Medulla oblongata (tissue), 1 donor: Measurements from ENCODE around the gene RGS9BP.
"Not testable (repeated sequence)": the region's sequence is repeated elsewhere in the genome, so short reads cannot be mapped to it uniquely, and the experiment has no call there.

Experiments
- DNase-seq: peaks from one replicate; pipeline ENCODE4 v3.0.0-alpha.2; 2015; ENCODE audit errors: extremely low spot score

RGS9BP gene, protein sequence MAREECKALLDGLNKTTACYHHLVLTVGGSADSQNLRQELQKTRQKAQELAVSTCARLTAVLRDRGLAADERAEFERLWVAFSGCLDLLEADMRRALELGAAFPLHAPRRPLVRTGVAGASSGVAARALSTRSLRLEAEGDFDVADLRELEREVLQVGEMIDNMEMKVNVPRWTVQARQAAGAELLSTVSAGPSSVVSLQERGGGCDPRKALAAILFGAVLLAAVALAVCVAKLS

DNA sequence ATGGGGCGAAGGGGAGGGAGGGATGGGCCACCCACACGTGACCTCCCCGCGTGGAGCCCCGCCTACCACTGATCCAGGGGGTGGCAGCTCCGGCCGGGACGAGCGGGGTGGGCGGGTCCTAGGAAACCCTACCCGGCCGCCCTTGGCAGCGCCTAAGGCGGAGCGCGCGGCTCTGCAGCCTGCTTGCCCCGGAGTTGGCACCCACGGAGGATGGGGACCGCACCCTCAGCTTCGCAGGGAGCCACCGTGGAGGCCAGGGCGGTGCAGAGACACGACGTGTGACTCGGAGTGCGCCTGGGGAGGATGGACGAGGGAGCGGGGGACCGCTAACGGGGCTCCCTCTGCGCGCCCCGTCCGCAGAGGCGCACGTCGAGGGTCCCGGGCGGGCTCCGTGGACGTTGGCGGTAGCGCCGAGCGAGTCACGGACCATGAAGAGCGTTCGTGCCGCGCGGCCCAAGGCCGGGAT, at the start of gene RGS9BP:
Gene RGS9BP (plus strand): TSS at position 129 of the 466 bp plus-strand sequence. CDS start 416 bp downstream, outside the sequence.
- peak; percentile 73 for DNase-seq

- DNase-seq, result no peak
Measured at GRCh38 chr19:32626969-32627368, 48.7 kb upstream of the RGS9BP start.

DNA sequence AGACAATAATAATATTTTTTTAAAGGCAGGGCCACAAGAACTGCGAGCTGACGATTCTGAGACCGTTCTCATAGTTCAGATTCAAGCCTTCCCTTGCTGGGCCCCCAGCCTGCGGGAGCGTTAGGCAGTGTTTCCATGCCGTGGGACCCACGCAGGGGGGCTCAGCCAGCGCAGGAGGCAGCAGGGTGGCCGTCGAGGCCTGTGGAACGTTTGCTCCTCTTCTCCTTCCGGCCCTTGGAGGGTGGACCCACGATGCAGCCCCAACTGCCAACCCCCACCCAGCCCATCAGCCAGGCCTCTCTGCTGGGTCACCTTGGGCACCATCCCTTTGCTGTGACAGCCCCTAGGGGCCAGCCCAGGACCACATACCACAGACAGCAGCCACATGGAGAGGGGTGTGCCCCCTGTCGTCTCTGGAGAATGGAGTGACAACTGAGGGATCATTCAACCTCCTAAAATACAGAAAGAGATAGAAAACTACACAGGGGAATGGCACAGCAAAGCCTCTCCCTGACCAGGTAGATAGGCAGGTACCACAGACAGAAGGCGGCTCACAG, 47.9 kb upstream of the RGS9BP start:
- DNase-seq, result no peak

DNA sequence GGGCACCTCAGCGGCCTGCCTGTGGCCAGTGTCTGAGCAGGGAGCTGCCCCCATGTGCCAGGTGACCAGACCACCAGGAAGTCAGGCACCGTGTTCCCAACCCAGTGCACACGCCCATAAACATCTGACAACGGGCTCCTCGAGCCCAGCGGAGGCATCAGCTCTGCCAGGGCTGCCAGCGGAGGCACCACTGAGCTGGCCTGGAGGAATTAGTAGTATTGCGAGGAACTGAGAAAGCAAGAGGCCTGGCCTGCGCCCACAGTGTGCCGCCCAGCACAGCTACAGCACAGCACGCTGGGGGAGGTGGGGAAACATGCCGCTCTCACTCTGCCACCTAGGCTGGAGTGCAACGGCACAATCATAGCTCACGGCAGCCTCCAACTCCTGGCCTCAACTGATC, 45.3 kb upstream of the RGS9BP start:
- DNase-seq, result no peak

- no peak for DNase-seq
Measured at GRCh38 chr19:32631381-32631780, 44.3 kb upstream of the RGS9BP start.

DNA sequence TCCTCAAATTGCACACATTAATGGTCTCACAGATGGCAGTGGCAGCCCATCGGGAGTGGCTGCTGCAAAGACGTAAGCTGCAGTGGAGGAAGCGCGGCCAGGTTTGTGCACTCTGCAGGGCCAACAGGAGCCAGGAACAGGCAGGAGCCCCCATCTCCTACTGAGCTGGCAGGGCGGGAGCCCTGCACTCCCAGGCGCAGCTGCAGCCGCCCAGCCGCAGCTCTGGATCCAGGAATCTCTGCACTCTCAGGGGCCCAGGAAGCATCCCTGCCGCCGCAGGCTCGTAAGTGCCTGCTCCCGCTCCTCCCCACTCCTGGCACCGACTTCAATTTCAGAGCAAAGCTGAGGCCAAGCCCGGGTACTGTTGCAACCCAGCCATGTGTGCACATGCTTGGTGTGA, 38.2 kb upstream of the RGS9BP start:
- no peak for DNase-seq

- DNase-seq, result no peak
Measured at GRCh38 chr19:32638625-32639024, 37.0 kb upstream of the RGS9BP start.

DNA sequence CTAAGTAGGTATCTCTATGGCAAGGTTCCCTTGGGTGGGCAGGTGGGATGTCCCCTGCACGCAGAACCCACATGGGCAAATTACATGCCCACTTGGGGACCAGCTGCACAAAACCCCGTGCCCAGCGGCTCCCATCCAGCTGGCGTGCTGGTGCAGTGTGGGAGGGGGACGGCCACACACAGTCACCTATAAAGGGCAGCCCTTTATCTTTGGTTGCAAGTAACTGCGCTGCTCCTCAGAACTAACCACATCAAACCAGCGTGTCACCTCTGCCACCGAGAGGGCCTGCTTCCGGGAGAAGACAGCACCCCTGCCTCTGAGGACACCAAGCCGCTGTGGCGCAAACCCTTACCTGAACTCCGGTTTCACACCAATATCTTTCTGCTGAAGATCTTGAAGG, 32.9 kb upstream of the RGS9BP start:
- no peak for DNase-seq

GRCh38 chr19:32646556-32646955, 29.1 kb upstream of the RGS9BP start:
- DNase-seq, result no peak

GRCh38 chr19:32647361-32647760, 28.3 kb upstream of the RGS9BP start:
- DNase-seq, result no peak

- no peak for DNase-seq
Measured at GRCh38 chr19:32649751-32650150, 25.9 kb upstream of the RGS9BP start.

DNA sequence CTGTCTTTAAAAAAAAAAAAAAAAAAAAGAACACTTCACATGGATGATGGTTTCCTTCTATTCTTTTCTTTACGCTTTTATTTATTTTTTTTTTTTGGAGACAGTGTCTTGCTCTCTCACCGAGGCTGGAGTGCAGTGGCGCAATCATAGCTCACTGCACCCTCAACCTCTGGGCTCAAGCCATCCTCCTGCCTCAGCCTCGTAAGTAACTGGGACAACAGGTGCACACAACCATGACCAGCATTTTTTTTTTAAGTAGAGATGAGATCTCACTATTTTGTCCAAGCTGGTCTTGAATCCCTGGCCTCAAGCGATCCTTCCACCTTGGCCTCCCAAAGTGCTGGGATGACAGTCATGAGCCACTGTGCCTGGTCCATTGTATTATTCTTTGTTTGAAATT, 25.0 kb upstream of the RGS9BP start:
- no peak for DNase-seq

DNA sequence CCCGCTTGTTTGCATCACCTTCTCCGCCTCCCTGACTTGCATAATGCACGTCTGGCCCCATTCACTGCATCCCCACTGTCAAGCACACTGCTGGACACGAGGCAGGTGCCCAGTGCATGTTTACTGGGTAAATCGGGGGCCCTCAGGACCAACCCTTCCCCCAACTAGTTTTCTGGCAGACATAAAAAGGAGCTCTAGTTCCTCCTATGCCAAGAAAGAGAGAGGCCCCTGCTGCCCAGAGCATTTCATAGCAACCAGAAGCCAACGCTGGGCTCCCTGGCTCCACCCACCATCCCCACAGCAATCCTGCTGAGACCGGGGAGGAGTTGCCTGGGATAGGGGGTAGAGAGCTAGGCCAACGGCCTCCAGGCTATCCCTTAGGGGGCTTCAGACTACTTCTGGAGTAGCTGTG, 23.9 kb upstream of the RGS9BP start:
- peak; percentile 72 for DNase-seq

GRCh38 chr19:32652331-32652730, 23.3 kb upstream of the RGS9BP start:
- DNase-seq, result not testable (repeated sequence)

GRCh38 chr19:32652894-32653598, 22.6 kb upstream of the RGS9BP start:
- DNase-seq, result peak; percentile 42

DNA sequence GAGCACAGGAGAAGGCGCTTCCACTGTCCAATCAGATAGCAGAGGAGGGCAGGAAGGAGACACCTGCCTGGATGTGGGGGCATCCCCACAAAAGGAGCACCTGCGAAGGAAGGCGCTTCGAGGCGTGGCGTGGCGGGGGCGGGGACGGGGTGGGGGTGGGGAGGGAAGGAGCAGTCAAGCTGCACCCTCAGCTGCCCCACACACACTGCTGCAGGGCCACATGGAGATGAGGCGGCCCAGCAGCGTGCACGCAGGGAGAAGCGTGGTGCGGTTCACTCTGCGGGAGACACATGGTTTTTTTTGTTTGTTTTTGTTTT, 22.1 kb upstream of the RGS9BP start:
- DNase-seq, result no peak

DNA sequence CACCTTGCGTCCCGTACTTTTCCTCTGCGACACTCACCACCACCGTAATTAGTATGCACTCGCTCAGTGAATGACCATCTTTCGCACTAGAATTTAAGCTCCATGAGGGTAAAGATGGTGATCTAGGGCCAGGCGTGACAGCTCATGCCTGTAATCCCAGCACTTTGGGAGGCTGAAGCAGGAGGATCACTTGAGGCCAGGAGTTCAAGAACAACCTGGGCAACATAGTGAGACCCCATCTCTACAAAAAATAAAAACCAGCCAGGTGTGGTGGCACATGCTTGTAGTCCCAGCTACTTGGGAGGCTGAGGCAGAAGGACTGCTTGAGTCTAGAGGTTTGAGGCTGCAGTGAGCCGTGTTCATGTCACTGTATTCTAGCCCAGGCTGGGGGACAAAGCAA, 19.3 kb upstream of the RGS9BP start:
- not testable (repeated sequence) for DNase-seq

DNA sequence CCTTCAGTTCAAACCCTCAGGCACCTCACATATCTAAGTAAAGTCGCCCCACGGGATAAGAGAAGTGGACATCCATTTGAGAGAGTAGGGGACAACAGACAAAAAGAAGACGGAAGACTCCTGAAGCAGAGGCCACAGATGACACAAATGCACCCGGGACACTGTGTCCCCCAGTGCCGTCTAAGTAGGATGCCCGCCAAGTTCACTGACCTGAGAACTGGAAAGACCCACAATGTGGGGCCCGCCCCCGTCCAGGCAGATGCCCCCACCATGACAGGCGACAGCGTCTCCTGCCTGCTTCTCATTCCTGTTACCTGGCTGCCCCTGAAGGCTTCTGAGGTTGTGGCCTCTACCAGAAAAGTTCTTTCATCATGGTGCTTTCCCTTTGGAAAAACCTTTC, 17.6 kb upstream of the RGS9BP start:
- no peak for DNase-seq

GRCh38 chr19:32658527-32658926, 17.1 kb upstream of the RGS9BP start:
- DNase-seq, result no peak

DNA sequence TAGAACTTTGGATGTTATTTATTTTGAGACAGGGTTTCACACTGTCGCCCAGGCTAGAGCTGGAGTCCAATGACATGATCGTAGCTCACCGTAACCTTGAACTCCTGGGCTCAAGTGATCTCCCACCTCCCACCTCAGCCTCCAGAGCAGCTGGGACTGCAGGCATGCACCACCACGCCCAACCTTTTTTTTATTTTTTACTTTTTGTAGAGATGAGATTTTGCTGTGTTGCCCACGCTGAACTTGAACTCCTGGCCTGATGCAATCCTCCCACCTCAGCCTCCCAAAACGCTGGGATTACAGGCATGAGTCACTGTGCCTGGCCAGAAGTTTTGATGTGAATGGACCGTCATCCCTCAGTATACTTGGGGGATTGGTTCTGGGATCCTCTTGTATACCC, 14.3 kb upstream of the RGS9BP start:
- no peak for DNase-seq

GRCh38 chr19:32662186-32662585, 13.5 kb upstream of the RGS9BP start:
- DNase-seq, result no peak

DNA sequence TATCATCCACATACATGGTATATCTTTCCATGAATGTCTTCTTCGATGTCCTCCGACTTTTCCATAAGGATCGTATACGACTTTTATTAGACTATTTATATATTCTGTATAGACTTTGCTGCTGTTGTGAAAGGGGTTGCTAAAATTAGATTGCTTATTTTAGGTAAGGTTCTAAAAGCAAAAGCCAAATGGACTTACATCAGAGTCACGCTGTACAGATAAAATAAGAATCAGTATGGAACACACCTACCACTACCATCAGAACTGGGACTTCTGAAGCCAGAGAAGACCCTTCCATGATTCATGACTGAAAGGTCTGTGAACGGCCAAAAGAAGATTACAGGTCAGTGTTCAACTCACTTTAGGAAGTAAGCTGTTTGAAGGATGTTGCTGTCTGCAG, 9.6 kb upstream of the RGS9BP start:
- no peak for DNase-seq

DNA sequence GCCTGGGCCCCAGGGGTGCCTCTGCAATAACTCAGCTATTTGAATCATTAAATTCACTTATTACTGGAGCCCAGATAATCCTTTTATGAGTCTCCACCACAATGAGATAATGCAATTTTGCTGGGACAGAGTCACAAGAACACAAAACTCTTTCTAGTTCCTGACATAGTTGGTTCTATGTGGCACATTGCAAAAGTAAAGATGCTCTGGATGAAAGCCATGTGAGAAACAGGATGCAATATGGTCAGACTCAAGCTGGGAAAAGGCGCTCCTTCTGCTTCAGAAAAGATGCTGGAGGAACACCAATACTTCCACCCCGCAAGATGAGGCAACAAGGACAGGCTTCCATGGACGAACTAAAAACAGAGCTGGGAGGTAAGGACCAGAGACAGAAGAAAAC, 6.3 kb upstream of the RGS9BP start:
- no peak for DNase-seq
